Hypothalamus (tissue), 51 donors: ENCODE results near the gene TECR.
A peak's percentile ranks its signal among the peaks of the same experiment; 100 is the strongest.

Source experiments
- DNase-seq, 51 donors: peaks; one replicate each; lab custom pipeline; 2025; lab: John Stamatoyannopoulos, UW

TECR gene

GRCh38 chr19:14507704-14508542 is 21.5 kb upstream of the TECR start:
- no peak for DNase-seq

GRCh38 chr19:14510311-14511228 is 18.8 kb upstream of the TECR start:
- peak in 2 of 51 donors; percentile 39 to 45 for DNase-seq

- DNase-seq: no peak
Observed at GRCh38 chr19:14511229-14511593, 18.2 kb upstream of the TECR start.

GRCh38 chr19:14512406-14512961 is 16.9 kb upstream of the TECR start:
- peak in 1 of 51 donors; percentile 52 for DNase-seq

GRCh38 chr19:14514215-14514863 is 15.1 kb upstream of the TECR start:
- DNase-seq: peak in 9 of 51 donors; percentile 22 to 83 (median 47)

GRCh38 chr19:14515501-14516047 is 13.8 kb upstream of the TECR start:
- peak in 12 of 51 donors; percentile 10 to 53 (median 24) for DNase-seq

GRCh38 chr19:14516048-14516534 is 13.3 kb upstream of the TECR start:
- peak in 6 of 51 donors; percentile 16 to 63 (median 34) for DNase-seq

GRCh38 chr19:14516746-14517438 is 12.5 kb upstream of the TECR start:
- peak in 13 of 51 donors; percentile 12 to 56 (median 38) for DNase-seq

- DNase-seq: peak in 7 of 51 donors; percentile 57 to 78 (median 63)
Observed at GRCh38 chr19:14517446-14517839, 12.0 kb upstream of the TECR start.

- DNase-seq: peak in 49 of 51 donors; percentile 53 to 100 (median 83)
Observed at GRCh38 chr19:14517840-14518505, 11.4 kb upstream of the TECR start, which contains the start of gene DNAJB1. TSS of gene DNAJB1 (minus strand) at chr19:14518397. CDS start at chr19:14518349, 48 bp downstream.

GRCh38 chr19:14519245-14519859 is 10.0 kb upstream of the TECR start:
- no peak for DNase-seq

GRCh38 chr19:14519860-14520407 is 9.5 kb upstream of the TECR start:
- peak in 13 of 51 donors; percentile 15 to 61 (median 33) for DNase-seq

GRCh38 chr19:14520543-14520942 is 8.9 kb upstream of the TECR start:
- DNase-seq: no peak

- peak in 2 of 51 donors; percentile 16 to 17 for DNase-seq
Observed at GRCh38 chr19:14525729-14526128, 3.7 kb upstream of the TECR start.

- DNase-seq: no peak
Observed at GRCh38 chr19:14526423-14526822, 3.0 kb upstream of the TECR start.

GRCh38 chr19:14528419-14529253 is 758 bp upstream of the TECR start:
- no peak for DNase-seq

- peak in 3 of 51 donors; percentile 55 to 72 (median 64) for DNase-seq
Observed at GRCh38 chr19:14530005-14530348, 583 bp downstream of the TECR start.
